ENCODE results near the gene ENO2. TPM values are rescaled to one million over a fixed set of nuclear protein-coding genes. Genes with fewer than 3 reads are reported as not detected.
A peak's percentile ranks its signal among the peaks of the same experiment; 100 is the strongest.

ENO2 gene
- total RNA-seq, 1 experiment from 2014 or later = 40.3 TPM

GRCh38 chr12:6928703-6929407 is 14.5 kb downstream of the ENO2 start:
- no peaks in the 10 kb centered on the region for H3K9me2 ChIP-seq (replicated peaks; ENCODE audit: insufficient read depth, low read length)
- peak; percentile 41 for DNase-seq
- peak overlapping the region; percentile 77 for H3K4me2 ChIP-seq (ENCODE audit: low read depth, low read length, poor library complexity, severe bottlenecking)
- peaks cover 36% of the 10 kb centered on the region for H3K79me2 ChIP-seq (ENCODE audit: low read length)
- peaks cover 52% of the 10 kb centered on the region for H3K4me1 ChIP-seq (ENCODE audit: low read length)
- no peak overlapping the region for H2AFZ ChIP-seq (ENCODE audit: low read length)
- H3K9me3 ChIP-seq (ENCODE audit: low read length) = no peaks in the 10 kb centered on the region
- peak overlapping the region; percentile 81 for H3K9ac ChIP-seq (ENCODE audit: low read length)
- no peaks in the 10 kb centered on the region for H3K27me3 ChIP-seq (ENCODE audit: low read length)
- peak overlapping the region; percentile 63 for H3K27ac ChIP-seq (ENCODE audit: low read length)
- H3K4me3 ChIP-seq (ENCODE audit: low read length) = peak overlapping the region; percentile 80
- H4K20me1 ChIP-seq (ENCODE audit: insufficient read depth, low read depth, low read length) = no peaks in the 10 kb centered on the region
- H3K36me3 ChIP-seq (ENCODE audit: insufficient read depth, low read length) = no peaks in the 10 kb centered on the region

GRCh38 chr12:6929466-6930452 is 15.4 kb downstream of the ENO2 start:
- no peaks in the 10 kb centered on the region for H3K9me3 ChIP-seq (ENCODE audit: low read length)
- no peaks in the 10 kb centered on the region for H3K27me3 ChIP-seq (ENCODE audit: low read length)
- H4K20me1 ChIP-seq (ENCODE audit: insufficient read depth, low read depth, low read length) = no peaks in the 10 kb centered on the region
- H3K27ac ChIP-seq (ENCODE audit: low read length) = peak overlapping the region; percentile 63
- H3K79me2 ChIP-seq (ENCODE audit: low read length) = peaks cover 36% of the 10 kb centered on the region
- peak overlapping the region; percentile 81 for H3K9ac ChIP-seq (ENCODE audit: low read length)
- no peaks in the 10 kb centered on the region for H3K9me2 ChIP-seq (replicated peaks; ENCODE audit: insufficient read depth, low read length)
- no peak overlapping the region for H2AFZ ChIP-seq (ENCODE audit: low read length)
- peak overlapping the region; percentile 77 for H3K4me2 ChIP-seq (ENCODE audit: low read depth, low read length, poor library complexity, severe bottlenecking)
- no peaks in the 10 kb centered on the region for H3K36me3 ChIP-seq (ENCODE audit: insufficient read depth, low read length)
- H3K4me3 ChIP-seq (ENCODE audit: low read length) = peak overlapping the region; percentile 80; the same call in 1 of the 2 replicates
- peaks cover 43% of the 10 kb centered on the region for H3K4me1 ChIP-seq (ENCODE audit: low read length)
- DNase-seq = peak; percentile 41

GRCh38 chr12:6932766-6933165 is 18.4 kb downstream of the ENO2 start:
- no peaks in the 10 kb centered on the region for H3K9me3 ChIP-seq (ENCODE audit: low read length)
- H3K27me3 ChIP-seq (ENCODE audit: low read length) = no peaks in the 10 kb centered on the region
- DNase-seq = no peak
- H2AFZ ChIP-seq (ENCODE audit: low read length) = no peak overlapping the region
- peaks cover 9% of the 10 kb centered on the region; the same call in 1 of the 2 replicates for H3K36me3 ChIP-seq (ENCODE audit: insufficient read depth, low read length)
- H3K4me2 ChIP-seq (ENCODE audit: low read depth, low read length, poor library complexity, severe bottlenecking) = no peak overlapping the region
- H3K4me3 ChIP-seq (ENCODE audit: low read length) = no peak overlapping the region
- no peak overlapping the region for H3K9ac ChIP-seq (ENCODE audit: low read length)
- no peaks in the 10 kb centered on the region for H3K9me2 ChIP-seq (replicated peaks; ENCODE audit: insufficient read depth, low read length)
- peaks cover 26% of the 10 kb centered on the region for H3K79me2 ChIP-seq (ENCODE audit: low read length)
- H3K4me1 ChIP-seq (ENCODE audit: low read length) = peaks cover 47% of the 10 kb centered on the region
- H3K27ac ChIP-seq (ENCODE audit: low read length) = peak overlapping the region; percentile 3; the same call in 1 of the 2 replicates
- H4K20me1 ChIP-seq (ENCODE audit: insufficient read depth, low read depth, low read length) = no peaks in the 10 kb centered on the region

- Histone ChIP-seq H3K36me3 (ENCODE audit: insufficient read depth, low read length) (peaks cover 9% of the 10 kb centered on the region; the same call in 1 of the 2 replicates), H3K27me3 (ENCODE audit: low read length) (no peaks in the 10 kb centered on the region), H3K4me1 (ENCODE audit: low read length) (peaks cover 49% of the 10 kb centered on the region), H3K4me2 (ENCODE audit: low read depth, low read length, poor library complexity, severe bottlenecking) (no peak overlapping the region), H3K9ac (ENCODE audit: low read length) (no peak overlapping the region), H3K9me2 (replicated peaks; ENCODE audit: insufficient read depth, low read length) (no peaks in the 10 kb centered on the region), H3K9me3 (ENCODE audit: low read length) (no peaks in the 10 kb centered on the region), H3K27ac (ENCODE audit: low read length) (no peak overlapping the region), H3K4me3 (ENCODE audit: low read length) (no peak overlapping the region), H2AFZ (ENCODE audit: low read length) (no peak overlapping the region), H3K79me2 (ENCODE audit: low read length) (peaks cover 17% of the 10 kb centered on the region), H4K20me1 (ENCODE audit: insufficient read depth, low read depth, low read length) (no peaks in the 10 kb centered on the region)
- no peak for DNase-seq
Observed at GRCh38 chr12:6934110-6934509, 19.7 kb downstream of the ENO2 start.

- peak overlapping the region; percentile 80; the same call in 1 of the 2 replicates for H3K4me3 ChIP-seq (ENCODE audit: low read length)
- H3K79me2 ChIP-seq (ENCODE audit: low read length) = peaks cover 4% of the 10 kb centered on the region
- H3K36me3 ChIP-seq (ENCODE audit: insufficient read depth, low read length) = peaks cover 9% of the 10 kb centered on the region; the same call in 1 of the 2 replicates
- no peaks in the 10 kb centered on the region for H3K27me3 ChIP-seq (ENCODE audit: low read length)
- H3K9ac ChIP-seq (ENCODE audit: low read length) = peak overlapping the region; percentile 85
- H3K9me2 ChIP-seq (replicated peaks; ENCODE audit: insufficient read depth, low read length) = no peaks in the 10 kb centered on the region
- no peak for DNase-seq
- H2AFZ ChIP-seq (ENCODE audit: low read length) = no peak overlapping the region
- peak overlapping the region; percentile 76 for H3K27ac ChIP-seq (ENCODE audit: low read length)
- no peaks in the 10 kb centered on the region for H4K20me1 ChIP-seq (ENCODE audit: insufficient read depth, low read depth, low read length)
- H3K4me2 ChIP-seq (ENCODE audit: low read depth, low read length, poor library complexity, severe bottlenecking) = peak overlapping the region; percentile 85
- no peaks in the 10 kb centered on the region for H3K9me3 ChIP-seq (ENCODE audit: low read length)
- H3K4me1 ChIP-seq (ENCODE audit: low read length) = peaks cover 38% of the 10 kb centered on the region
Observed at GRCh38 chr12:6935371-6936193, 21.2 kb downstream of the ENO2 start.

GRCh38 chr12:6936194-6936635 is 21.8 kb downstream of the ENO2 start:
- Histone ChIP-seq H4K20me1 (ENCODE audit: insufficient read depth, low read depth, low read length) (no peaks in the 10 kb centered on the region), H3K9me3 (ENCODE audit: low read length) (no peaks in the 10 kb centered on the region), H3K9me2 (replicated peaks; ENCODE audit: insufficient read depth, low read length) (no peaks in the 10 kb centered on the region), H3K4me1 (ENCODE audit: low read length) (peaks cover 35% of the 10 kb centered on the region), H2AFZ (ENCODE audit: low read length) (no peak overlapping the region), H3K4me2 (ENCODE audit: low read depth, low read length, poor library complexity, severe bottlenecking) (peak overlapping the region; percentile 85), H3K27me3 (ENCODE audit: low read length) (no peaks in the 10 kb centered on the region), H3K27ac (ENCODE audit: low read length) (peak overlapping the region; percentile 76), H3K79me2 (ENCODE audit: low read length) (no peaks in the 10 kb centered on the region), H3K36me3 (ENCODE audit: insufficient read depth, low read length) (peaks cover 9% of the 10 kb centered on the region; the same call in 1 of the 2 replicates), H3K9ac (ENCODE audit: low read length) (peak overlapping the region; percentile 85), H3K4me3 (ENCODE audit: low read length) (peak overlapping the region; percentile 80)
- DNase-seq = no peak

GRCh38 chr12:6936636-6937480 is 22.5 kb downstream of the ENO2 start:
- Histone ChIP-seq H3K36me3 (ENCODE audit: insufficient read depth, low read length) (peaks cover 9% of the 10 kb centered on the region; the same call in 1 of the 2 replicates), H3K4me1 (ENCODE audit: low read length) (peaks cover 35% of the 10 kb centered on the region), H2AFZ (ENCODE audit: low read length) (no peak overlapping the region), H3K9me3 (ENCODE audit: low read length) (no peaks in the 10 kb centered on the region), H3K4me3 (ENCODE audit: low read length) (peak overlapping the region; percentile 80), H4K20me1 (ENCODE audit: insufficient read depth, low read depth, low read length) (no peaks in the 10 kb centered on the region), H3K27ac (ENCODE audit: low read length) (peak overlapping the region; percentile 76), H3K9me2 (replicated peaks; ENCODE audit: insufficient read depth, low read length) (no peaks in the 10 kb centered on the region), H3K9ac (ENCODE audit: low read length) (peak overlapping the region; percentile 85), H3K4me2 (ENCODE audit: low read depth, low read length, poor library complexity, severe bottlenecking) (peak overlapping the region; percentile 85), H3K79me2 (ENCODE audit: low read length) (no peaks in the 10 kb centered on the region), H3K27me3 (ENCODE audit: low read length) (no peaks in the 10 kb centered on the region)
- DNase-seq = peak; percentile 86
